Activated CD4-positive, alpha-beta T cell treated with anti-CD3 and anti-CD28 coated beads, Interleukin-2, amount 50 U/mL, for 48 hours (primary cell): Measurements from ENCODE around the gene UNC93A.
A peak's percentile ranks its signal among the peaks of the same experiment; 100 is the strongest.
"Not testable (repeated sequence)": the region's sequence is repeated elsewhere in the genome, so short reads cannot be mapped to it uniquely, and the experiment has no call there.

ENCODE experiments used
- DNase-seq, 2 experiments: peaks; one replicate each; pipeline ENCODE4 v3.0.0-alpha.2; 2020

Gene UNC93A

DNA sequence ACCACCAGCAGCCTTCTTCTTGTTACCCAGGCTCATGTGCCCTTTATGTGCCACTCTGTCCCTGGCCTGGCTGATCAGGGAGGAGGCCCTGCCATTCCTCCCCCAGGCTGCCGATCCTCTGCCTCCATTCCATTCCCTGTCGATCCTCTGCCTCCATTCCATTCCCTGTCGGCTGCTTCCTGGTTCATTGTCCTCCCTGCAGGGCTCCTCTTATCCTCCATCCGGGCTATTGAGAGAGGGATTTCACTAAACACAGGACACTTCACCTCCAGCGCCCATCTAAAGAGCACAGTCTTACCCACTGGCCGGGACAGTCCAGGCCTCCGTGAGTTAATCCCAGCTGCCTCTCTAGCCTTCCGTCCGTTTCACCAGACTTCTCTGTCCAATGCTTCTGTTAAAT lies 26.1 kb downstream of the UNC93A start:
- no peak for DNase-seq

DNA sequence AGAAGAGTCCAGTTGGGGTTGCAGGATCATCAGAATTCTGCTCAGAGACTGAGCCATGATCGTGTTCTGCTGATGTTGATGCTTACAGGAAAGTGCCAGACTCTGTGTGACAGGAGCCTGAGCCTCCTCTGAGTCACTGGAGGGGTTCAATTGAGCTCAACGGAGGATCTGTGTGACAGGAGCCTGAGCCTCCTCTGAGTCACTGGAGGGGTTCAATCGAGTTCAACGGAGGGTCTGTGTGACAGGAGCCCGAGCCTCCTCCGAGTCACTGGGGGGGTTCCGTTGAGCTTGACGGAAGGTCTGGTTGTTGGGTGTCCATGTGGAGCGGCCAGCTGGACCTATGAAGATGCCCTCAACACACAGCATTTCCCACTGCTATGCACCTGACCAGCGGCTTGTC lies 27.2 kb downstream of the UNC93A start:
- not testable (repeated sequence) for DNase-seq

DNA sequence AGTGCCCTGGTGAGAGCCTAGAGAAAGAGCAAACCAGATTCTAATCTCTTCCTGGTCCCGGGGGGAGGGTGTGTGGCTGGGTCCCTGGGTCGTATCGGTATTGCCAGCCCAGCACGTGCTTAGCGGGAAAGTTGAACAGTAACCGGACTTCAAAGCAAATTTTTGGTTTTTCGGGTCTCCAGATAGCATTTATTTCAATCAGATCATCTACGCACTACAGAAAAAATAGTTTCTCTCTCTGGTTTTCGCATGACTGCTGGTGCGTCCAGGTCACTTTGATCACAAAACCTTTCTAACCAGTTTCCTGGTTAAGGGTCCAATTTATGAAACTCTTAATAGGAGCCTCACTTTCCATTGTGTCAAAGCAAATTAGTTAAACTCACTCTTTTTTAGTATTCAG lies 27.7 kb downstream of the UNC93A start:
- not testable (repeated sequence) for DNase-seq

DNA sequence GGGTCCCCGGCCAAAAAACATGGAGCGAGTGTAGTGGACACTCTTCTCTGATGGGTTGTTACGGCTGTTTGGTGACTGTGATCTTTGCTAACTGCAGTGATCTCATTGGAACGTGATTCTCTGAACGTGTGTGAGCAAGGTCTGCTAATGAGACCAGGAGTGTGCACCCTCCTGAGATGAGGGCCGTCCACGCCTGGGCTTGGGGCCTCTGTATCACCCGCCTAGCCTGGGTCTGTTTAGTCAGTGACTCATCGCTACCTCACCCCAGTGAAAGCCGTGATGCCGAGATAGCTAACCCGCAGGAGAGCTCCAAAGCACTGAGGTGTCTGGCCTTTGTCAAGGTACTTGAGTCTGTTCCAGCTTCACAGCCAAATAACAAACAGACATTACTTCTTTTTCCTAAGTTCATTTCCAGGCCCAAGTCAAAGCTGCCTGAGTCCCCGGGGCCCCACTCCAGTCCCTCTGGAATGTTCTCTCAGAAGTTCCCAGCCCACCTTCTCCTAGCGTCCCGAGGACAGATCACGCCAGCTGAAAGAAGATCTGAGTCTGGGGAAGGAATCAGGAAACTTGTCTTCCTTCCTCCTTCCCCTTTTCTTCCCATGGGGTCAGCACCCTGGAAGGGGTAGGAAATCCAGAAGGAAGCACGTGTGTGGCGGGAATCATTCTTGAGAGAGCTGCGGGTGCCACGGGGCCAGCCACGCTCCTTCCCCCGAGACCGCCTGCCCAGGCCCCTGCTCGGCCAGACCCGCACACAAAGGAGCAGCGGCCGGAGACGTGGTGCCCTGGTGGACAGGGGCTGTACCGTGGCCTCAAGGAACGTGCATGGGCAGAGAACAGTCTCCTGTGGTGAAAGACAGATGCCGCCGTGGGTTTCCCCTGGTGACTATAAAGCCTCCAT lies 29.0 kb downstream of the UNC93A start:
- not testable (repeated sequence) for DNase-seq

DNA sequence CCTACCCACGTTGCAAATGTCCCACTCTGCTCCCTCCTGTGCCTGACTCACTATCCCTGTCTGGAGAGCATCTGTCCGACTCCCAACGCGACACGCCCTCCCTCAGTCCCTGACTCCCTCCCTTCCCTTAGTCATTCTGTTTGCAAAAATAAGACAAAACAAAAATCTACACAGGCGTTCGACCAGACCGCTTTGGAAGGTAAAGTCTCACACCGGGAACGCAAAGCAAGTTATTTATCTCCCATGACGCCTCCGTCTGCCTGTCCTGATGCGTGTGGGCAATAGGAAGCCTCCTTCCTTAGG lies 29.6 kb downstream of the UNC93A start:
- DNase-seq = not testable (repeated sequence)

DNA sequence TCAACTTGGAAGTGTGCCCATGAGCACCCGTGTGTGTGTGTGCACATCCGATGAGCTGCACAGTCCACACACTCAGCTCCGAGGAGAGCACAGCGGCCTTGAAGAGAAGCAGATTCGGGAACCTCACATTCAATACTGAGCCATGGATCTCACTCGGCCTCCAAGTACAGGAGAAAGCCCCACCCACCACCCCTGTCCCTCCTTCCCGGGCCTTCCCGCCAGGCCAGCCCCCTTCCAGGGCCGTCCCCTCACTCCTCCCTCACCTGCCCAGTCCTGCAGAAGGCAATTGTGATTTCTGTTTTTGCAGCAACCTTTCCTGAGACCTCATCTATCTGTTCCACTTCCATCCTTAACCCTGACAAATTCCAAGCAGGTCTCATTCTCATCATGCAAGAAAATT lies 30.1 kb downstream of the UNC93A start:
- not testable (repeated sequence) for DNase-seq

DNA sequence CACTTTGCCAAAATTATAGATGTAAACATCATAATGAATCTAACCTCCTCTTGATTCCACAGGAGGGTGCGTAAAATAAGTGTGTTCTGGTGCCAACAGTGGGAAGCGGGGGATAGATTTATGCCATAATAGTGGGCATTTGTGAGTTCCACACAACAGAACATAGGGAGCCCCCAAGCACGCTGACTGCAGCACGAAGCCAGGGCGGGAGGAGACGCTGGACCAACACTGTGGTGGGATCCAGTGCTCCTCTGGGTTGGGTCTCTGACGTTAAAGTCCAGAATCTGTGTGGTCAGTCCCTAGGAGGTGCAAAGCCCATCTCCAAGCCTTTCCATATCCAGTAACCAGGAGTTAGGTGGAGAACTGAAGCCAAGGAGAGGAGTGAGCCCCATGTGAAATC lies 32.0 kb downstream of the UNC93A start:
- no peak for DNase-seq

DNA sequence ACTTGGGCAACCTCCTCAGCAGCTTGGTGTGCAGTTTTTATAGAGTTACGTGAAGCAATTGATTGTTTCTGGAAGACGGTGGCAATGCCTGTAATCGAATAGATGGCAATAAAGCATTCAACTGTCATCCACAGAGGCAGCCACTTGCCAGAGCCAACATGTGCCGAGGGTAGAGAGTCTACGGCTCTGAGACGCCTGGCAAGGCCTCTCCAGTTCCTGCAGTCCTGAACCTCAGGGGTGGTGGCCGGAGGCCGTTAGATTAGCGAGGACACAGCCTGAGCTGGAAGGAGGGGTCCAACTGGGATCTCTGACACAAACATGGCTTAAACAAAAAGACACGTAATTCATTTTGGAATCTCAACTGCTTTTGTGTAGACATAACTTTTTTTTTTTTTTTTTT lies 33.0 kb downstream of the UNC93A start:
- no peak for DNase-seq

DNA sequence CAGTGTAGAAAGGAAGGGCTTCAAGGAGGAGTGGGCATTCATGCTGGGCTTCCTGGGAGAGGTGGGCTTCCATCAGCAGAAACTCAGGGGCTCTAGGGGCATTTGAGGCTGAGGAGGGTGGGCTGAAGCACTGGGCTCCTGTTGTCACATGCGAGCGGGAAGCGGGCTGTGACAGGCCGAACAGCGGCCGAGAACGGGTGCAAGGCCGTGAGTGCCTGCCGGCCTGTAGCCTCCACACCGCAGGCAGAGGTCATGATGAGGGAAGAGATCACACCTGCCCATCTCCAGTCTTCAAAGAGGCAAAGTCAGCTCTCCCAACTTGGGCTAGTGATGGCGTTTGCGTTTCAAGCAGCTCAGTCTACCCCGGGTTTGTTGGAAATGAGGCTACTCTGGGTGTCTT lies 34.7 kb downstream of the UNC93A start:
- DNase-seq = no peak

DNA sequence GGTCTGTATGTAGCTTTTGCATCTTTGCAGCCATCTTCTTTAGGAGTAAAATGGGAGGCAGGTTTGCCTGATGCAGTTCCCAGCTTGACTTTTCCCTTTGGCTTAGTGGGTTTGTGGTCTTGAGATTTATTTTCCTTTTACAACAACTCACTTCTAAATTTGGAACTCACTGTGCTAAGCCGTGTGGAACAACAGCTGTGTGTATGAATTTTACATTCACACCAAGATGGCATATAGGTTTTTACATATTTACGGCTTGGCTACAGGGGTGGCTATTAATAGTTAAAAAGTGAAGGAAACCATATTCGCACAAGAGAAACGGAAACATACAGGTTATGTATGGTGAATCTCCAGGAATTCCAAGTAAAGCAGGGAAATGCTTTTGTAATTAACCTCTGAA lies 36.3 kb downstream of the UNC93A start:
- DNase-seq = no peak

DNA sequence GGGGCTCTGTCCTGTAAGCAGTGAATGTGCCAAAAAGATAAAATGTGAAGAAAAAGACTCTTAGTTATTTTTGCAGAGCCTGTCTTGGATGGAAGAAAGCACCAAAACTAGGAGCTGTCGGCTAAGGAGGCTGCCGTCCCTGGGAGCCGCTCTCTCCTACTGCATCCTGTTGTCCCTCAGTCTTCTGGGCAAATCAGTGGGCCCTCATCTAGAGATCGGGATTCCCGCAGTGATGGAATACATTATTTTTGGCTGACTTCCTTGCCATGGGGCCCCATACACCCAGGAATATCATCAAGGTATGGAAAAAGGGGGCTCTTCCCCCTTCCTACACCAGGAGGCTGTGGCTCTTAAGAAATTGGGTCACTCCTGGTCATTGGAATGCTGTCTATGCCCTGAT lies 37.0 kb downstream of the UNC93A start:
- DNase-seq = no peak

DNA sequence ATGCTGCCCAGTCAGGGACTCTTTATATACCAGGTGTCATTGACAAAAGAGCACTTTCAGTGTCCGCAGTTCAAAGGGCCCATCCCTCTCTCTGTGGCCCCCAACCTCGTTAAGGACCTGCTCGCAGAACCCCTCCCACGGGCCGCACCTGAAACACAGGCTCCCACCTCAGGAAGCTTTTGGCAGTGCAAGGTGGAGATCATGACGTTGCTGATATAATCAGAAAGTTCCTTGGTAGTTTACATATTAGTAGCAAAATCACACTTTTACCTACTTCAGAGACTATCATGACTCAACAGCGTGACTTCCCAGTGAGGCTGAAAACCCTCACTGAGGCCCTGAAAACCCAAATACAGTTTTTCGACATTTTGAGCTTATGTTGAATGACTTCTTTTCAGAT lies 37.9 kb downstream of the UNC93A start:
- DNase-seq = peak; percentile 25 to 30

DNA sequence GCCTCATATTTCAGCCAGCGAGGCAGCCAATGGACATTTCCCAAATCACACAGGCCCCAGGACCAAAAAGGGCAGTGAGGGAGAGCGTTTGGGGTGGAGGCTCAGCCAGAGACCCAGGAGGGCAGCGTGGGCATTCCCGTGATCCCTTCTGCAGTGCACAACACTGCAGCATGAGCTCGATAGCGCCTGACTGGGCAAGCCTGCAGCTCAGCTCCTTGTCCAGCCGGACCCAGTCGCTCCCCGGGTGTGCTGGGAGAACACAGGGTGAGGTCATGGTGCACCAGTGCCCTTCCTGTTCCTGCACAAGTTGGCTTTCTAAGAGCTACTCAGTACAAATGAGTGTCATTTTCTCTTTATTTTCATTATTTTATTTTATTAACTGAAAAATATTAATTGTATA lies 39.6 kb downstream of the UNC93A start:
- DNase-seq = no peak

DNA sequence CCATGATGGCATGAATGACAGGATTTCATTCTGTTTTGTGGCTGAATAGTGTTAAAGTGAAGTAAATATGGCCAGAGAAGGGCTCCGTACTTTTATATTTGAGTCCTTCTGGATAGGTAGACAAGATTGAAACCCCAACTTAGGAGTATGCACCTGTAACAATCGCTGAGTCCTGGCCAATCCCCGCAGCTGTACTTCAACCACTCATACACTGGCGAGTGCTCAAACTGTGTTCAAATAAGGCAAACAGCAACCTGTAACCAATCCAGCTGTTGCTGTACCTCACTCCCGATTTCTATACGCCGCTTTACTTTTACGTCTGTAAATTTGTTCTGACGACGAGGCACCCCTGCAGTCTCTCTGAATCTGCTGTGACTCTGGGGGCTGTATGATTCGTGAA lies 40.5 kb downstream of the UNC93A start:
- DNase-seq = no peak

DNA sequence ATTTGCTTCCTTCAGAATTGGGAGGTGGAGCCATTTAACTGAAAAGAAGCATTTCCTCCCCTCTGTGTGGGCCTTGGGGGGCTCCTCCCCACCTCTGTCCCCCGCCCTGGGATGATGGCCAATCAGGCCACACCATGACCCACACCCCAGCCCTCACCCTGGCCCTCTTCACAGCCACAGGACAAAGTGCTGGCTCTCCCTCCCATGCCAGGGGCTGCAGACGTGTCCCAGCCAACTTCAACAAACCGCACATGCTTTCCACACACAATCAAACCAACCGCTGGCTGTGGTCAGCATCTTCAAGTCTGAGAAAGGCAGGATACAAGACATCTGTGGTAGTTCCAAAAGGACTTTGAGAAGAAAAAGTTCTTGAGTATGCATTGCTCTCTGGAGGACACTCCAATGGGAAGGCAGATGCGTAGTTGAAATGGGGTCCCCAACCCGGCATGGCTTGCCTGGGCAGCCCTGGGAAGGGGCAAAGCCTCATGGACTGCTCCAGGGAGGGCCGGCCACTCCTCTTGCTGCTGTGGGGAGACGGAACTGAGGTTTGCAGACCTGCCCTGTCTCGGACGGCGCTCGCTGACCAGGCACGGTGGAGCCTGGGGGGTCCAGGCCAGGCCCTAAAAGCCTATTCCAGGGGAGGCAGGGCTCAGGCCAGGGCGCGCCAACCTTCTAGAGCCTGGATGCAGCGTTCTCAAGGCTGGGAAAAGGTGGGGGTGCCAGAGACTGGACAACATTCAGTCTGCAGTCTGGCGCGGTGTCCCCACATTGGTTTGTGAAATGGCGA lies 45.9 kb downstream of the UNC93A start:
- DNase-seq = no peak

DNA sequence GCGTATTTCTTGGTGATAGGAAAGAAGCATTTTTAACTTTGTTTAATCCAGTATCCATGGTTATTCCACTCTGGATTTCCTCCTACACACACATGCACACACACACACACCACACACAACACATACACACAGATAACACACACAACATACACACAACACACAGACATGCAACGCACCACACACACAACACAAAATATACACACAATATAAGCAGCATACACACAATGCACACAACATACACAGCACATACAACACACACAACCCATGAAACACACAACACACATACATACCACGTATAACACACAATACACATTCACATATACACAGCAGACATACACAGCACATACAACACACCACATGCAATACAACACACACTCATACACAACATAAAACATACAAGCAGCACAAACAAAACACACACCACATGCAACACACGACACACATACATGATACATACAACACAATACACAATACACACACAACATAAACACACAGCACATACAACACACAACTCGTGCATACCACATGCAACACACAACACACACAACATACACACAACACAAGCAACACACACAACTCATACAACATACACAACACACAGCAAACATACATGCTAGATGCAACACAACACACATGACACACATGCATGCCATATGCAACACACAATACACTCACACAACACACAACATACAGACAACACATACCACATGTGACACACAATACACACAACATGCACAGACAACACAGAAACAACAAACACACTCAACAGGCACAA lies 46.7 kb downstream of the UNC93A start:
- DNase-seq = no peak

DNA sequence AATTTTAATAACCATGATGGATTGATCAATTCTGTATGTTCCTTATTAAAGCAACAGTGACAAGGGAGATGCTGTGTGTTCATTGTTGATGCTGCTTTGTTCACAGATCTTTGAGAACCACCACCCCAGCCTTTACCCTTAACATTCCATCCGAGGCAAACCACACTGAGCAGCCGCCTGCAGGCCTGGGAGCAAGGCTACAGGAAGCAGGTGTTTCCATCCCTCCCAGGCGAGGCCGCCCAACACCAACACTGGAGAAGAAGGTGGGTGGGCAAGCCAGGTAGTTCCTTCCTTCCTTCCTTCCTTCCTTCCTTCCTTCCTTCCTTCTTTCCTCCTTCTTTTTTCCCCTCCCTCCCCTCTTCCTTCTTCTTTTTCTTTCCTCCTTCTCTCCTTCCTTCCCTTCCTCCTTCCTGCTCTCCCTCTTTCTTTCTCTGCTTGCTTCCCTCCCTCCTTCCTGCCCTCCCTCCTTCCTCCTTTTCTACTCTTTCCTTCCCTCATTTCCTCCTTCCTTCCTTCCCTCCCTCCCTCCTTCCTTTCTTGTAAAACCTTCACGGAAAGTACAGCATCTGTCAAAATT lies 47.5 kb downstream of the UNC93A start:
- no peak for DNase-seq

DNA sequence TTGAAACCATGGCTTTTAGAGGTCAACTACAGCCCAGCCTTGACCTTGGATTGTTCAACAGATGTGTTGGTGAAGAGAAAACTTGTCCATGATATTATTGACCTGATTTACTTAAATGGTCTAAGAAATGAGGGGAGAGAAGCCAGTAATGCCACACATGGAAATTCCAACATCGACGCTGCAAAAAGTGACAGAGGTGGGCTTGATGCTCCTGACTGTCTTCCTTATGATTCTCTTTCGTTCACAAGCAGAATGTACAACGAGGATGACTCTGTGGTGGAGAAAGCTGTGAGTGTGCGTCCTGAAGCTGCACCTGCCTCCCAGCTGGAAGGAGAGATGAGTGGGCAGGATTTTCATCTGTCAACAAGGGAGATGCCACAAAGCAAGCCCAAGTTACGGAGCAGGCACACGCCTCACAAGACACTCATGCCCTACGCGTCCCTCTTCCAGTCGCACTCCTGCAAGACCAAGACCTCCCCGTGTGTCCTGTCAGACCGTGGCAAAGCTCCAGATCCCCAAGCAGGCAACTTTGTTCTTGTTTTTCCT lies 50.0 kb downstream of the UNC93A start:
- no peak for DNase-seq

DNA sequence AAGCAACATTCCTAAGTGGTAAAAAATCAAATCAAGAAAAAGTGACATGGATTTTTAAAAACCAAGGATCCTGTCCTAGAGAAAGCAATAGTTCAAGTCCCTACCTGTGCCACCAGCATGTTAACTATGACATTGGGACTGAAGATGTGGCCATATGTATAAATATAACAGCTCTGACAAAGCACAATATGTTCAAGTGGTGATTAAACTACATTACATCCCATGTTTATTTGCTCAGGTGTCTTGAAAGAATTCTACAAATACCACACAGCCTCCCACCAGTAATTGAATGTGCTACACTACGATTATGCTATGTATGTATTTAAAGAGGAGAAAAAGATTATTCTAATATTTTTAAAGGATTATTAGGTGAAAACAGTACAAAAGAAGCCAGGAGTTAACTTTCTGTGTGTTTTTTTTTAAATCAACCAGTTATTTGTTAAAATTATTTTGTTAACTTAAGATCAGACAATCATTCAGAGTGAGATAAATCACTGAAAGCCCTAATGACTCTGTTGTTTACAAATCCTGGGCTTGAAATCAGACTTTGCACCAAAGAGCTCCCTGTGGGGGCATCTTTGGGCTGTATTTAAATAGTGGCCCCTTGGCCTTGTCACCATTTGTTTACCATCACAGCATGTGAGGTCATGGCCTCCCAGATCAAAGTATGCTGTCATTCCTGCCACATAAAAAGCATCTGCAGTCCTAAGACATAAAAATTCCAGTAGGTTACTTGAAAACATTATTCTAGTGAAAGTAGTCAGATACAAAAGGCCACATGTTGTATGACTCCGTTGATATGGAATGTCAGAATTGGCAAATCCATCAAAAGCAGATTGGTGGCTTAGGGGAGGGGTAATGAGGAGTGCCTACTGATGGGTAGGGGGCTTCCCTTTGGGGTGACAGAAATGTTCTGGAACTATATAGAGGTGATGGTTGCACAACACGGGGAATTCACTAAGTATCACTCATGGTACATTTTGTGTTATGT lies 50.8 kb downstream of the UNC93A start:
- no peak for DNase-seq

DNA sequence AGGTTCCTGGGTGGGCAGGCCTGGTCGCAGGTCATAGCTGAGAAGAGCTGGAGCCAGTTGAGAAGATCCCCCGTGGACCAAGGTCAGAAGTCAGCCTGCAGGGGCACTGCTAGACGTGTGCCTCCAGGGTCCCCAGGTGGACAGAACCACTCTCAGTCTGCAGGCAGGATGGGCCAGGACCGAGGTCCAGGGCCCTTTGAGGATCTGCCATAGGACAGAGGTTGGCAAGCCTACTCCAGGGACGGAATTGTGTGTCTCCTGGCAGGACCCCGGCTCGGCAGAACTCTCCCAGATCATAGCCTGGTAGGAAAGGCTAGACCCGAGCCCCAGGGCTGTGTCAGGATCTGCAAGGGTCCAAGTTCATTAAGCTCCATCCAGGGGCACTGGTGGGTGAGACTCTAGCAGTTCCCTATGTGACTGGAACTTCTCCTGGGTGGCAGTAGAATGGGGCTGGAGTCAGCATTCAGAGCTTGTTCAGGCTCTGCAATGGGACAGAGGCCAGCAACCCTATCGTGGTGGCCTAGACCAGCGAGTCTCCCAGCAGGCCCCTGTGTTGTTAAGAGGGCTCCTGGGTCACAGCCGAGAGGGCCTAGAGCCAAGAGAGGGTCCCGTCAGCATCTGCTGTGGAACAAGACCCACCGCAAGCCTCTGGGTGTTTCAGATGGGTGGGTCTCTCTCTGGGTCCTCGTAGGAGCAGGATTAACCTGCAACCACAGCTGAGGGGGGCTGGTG lies 51.9 kb downstream of the UNC93A start:
- DNase-seq = no peak

DNA sequence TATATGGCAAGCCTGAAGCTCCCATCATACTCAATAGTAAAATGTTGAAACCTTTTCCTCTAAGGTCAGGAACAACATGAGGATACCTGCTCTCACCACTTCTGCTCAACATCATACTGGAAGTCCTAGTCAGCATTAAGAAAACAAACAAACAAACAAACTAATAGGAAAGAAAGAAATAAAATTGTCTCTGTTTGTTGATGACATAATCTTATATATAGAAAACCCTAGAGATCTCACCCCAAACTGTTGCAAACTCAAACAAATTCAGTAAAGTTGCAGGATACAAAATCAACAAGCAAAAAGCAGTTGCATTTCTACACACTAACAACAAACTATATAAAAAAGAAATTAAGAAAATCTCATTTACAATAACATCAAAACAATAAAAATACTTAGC lies 54.2 kb downstream of the UNC93A start:
- DNase-seq = no peak
